HL-60/S4 treated with phorbol 12-myristate 13-acetate at 8.2 ng/mL for 4 days and 3 days (cell line): Measurements from ENCODE around the gene MNX1.

ENCODE experiments used
- in situ Hi-C: fragments of 300-500 bp; cut with MboI; formaldehyde crosslinking; loops from 2 replicates; pipeline ENCODE4 v1.15.0; 2022; ENCODE audit warnings: low sequenced_read_pairs

The MNX1 gene

DNA sequence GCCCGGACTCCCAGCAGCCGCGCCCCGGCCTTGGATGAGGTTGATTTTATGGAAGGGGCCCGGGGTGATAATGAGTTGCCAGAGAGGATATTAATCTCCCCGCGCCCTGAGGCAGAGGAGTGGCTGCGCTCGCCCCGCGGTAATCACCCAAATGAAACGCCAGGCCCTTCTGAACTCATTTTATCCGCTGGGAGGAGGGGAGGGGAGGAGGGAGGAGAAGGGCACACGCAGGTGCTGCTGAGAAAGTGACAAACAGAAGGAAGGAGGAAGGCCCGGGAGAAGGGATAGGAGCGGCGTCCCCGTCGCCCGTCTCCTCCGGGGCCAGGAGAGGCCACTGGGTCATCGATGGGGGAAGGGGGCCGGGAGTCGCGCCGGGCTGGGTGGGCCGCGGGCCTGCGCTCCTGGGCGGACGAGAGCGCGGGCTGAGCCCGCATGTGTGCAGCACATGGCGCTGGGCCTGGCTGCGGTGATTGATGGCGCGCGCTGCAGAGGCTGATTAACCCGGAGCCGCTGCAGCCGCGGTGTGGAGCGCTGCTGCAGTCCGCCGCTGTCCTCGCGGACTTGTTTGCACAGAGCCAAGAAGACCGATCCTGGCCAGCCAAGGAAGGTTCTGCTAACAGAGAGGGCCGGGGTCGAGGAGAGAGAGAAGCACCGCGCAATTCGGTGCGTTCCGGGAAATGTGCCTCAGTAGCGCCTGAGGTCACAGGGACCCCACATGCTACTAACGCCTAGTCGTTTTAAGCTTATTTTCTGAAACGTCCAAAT lies 6.5 kb downstream of the MNX1 start:
- in situ Hi-C loops, result no loop called here

DNA sequence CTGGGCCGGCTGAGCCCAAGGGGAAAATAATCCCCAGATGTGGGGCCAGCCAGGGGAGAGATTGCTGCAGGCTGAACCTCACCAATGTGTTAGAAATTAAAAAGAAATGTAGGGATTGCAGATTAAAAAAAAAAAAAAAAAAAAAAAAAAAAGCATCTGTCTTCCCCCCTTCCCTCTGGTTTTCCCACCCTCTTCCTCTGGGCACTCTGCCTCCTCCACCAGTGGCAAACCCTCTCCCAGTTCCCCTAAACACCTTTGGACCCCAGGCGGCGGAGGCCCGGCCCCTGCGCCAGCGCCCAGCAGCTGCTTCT lies 7.1 kb downstream of the MNX1 start:
- in situ Hi-C loops, result no loop called here

DNA sequence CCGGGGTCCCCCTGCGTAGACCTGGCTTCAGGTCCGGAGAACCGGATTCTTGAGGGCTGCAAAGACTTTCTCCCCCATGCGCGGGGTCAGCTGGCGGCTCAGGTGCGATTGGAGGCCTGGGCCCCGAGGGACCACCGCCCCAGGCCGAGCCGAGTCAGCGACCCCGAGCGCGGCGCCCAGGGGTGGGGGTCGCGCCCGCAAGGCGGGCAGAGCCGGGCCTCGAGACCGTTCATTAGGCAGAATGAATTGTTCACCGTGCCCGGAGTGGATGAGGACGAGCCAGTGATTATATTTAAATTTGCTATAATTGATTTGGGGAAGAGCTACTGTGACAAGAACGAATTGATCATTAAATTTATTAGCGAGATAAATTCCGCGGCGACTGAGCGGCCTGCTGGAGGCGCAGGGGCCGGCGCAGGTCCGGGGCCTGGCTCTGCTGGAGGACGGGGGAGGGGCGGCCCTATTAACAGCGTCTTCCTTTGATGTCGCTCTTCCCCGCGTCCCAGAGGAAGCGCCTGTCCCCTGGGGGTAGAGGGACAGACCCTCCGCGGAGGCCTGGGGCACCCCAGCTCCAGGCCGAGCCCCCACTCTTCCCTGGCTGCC lies 7.5 kb downstream of the MNX1 start:
- in situ Hi-C loops, result no loop called here

DNA sequence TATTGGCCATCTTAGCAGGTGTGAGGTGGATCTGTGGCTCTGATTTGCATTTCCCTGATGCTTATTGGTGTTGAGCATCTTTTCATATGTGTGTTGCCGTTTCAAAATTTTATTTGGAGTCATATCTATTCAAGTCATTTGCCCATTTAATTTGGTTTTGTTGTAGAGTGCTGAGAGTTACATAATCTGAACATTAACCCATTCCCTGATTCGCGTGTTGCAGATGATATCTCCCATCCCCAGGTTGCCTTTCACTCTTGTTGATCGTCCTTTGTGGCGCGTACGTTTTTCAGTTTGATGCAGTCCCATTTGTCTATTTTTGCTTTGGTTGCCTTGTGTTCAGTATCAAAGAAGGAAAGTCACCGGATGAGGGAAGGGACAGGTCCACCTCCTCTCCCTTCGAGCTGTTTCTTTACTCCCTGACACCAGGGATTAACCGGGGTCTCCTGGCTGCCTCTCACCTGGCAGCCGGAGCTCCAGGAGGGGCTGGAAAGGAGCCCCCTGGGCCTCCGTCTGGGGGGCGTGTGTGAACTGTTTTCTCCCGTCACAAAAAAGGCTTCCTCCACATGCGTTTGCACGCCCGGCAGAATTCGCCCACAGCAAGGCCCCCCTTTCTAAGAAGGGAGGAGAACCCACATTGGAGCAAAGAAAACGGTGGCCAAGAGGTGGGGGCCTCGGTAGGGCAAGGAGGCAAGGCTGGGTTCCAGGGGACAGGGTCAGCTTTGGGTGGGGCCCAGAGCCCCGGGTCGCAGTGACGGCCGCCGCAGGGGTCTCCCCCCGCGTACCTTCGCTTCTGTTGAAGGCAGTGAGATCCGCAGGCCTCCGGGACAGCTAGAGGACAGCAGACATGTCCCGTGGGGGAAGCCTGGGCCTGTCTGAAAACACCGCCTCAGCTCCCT lies 8.3 kb downstream of the MNX1 start:
- in situ Hi-C loops, result no loop called here

DNA sequence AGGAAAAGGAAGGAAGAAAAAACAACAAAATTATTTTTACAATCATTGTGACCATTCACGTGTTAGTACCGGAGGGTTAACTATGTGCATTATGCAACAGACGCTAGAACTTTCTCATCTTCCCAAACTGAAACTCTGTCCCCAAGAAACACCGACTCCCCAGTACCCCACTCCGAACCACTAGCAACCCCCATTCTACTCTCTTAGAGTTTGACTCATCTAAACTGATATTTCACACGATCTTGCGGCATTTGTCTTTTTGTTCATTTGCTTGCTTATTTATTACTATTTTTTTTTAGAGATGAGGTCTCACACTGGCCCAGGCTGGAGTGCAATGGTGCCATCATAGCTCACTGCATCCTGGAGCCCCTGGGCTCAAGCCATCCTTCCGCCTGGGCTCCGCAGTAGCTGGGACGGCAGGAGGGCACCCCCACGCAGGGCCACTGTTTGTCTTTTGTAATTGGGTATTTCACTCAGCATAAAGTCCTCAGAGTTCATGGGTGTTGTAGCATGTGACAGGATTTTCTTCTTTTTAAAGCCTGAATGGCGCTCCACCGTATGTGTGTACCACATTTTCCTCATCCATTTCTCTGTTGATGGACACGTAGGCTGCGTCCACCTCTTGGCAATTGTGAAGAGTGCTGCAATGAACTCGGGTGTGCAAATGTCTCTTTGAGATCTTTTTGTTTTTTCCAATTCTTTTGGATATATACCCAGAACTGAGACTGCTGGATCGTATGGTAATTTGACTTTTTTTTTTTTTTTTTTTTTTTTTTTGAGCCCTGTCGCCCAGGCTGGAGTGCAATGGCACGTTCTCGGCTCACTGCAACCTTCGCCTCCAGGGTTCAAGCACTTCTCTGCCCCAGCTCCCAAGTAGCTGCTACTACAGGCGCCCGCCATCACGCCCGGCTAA lies 9.5 kb downstream of the MNX1 start:
- in situ Hi-C loops, result no loop called here

DNA sequence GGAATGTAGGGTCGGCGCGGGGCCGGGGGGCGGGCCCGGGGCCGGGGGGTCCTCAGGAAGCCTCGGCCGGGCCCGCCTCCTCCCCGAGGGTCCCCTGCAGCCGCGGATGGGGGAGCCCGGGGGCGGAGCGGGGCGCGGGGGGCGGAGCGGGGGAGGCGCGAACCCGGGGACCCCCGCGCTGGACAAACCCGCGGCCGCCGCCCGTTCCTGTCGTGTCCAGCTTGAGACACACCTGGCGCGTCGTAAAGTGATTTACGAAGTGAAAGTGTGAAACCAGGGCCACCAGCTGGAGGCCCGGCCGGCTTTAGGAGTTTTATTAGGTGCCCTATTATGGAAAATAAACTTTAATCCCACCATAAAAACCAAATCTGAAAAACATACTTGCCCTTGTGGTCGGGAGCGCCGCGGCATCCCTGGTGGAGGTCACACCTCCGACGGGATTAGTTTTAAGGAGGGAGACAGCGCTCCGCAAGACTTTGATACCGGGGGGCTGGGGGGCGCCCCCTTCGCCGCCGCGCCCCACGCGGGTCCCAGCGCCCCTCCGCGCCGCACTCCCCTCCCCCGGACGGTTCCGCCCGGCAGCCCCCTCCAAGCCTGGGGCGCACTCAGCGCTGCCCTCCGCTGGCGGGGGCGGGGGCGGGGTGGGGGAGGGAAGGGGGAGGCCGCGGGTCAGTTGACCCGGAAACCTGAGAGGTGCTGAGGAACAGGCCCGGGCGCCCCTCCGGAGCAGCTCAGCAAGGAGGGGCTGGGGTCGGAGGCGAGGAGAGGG lies 10.3 kb downstream of the MNX1 start:
- in situ Hi-C loops, result no loop called here

DNA sequence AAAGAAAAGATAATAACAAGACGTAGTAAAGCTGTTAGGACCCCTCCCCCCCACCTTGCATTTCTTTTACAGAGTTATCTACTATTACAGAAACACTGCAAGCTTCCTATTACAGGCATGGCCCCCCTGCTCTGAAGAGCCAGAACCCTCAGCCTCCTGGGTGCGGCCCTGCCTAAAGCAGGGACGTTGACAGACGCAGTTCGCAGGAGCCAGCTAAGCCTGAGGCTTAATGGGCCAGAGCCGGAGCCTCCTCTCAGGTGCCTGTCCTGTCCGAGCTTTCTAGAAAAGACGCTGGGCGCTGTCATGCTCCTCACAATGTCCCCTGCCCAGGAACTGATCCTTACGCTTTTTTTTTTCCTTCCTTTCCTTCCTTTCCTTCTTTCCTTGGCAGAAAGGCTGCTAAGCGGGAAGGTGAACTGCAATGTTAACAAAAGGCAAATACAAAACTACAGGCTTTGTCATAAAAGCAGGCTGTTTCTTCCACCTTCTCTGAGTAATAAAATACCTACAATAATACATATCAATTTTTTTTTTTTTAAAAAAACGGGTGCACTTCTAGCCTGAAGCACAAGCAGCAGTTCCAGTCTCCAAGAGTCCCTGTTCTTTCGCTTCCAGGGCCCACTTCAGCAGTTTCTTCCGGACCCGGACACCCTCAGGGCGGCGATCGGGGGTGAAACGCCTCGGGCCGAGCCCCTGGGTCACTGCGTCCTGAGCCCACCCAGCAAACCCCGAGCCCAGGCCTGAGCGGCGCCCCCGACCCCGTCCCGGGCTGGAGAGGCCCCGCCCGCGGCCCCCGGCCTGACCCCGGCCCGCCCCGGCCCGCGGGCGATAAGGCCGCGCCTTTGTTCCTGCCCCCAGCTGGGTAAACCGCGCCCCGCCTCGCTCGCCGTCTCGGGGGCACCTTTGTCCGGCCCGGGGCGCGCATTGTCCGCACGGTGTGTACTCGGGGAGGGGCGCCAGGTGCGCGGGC lies 11.2 kb downstream of the MNX1 start:
- in situ Hi-C loops, result no loop called here

DNA sequence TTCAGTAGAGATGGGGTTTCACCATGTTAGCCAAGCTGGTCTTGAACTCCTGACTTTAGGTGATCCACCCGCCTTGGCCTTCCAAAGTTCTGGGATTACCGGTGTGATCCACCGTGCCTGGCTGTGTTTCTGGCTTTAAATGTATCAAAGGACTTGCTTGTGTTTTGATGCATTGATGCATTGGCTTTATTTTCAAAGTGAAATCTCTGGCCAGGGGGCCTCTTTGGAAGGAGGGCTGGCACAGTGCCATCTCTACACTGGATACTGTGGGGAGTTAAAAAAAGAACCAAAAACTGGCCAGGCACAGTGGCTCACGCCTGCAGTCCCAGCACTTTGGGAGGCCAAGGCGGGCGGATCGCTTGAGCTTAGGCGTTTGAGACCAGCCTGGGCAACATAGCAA lies 16.0 kb downstream of the MNX1 start:
- in situ Hi-C loops, result no loop called here

DNA sequence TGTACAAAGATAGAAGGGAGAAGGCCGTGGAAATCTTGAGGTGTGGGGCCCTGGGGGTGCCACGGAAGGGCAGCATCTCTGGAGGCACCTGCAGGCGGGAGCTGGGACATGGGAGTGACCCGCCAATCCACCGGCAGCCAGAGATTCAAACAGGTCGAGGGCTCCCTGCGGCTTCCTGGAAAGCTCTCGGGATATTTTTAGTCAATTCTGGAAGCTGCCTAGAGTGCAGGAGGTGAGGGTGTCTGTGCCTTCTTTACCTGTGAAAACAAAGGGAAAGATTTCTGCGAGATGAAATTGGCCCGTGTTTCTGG lies 16.6 kb downstream of the MNX1 start:
- in situ Hi-C loops, result no loop called here

DNA sequence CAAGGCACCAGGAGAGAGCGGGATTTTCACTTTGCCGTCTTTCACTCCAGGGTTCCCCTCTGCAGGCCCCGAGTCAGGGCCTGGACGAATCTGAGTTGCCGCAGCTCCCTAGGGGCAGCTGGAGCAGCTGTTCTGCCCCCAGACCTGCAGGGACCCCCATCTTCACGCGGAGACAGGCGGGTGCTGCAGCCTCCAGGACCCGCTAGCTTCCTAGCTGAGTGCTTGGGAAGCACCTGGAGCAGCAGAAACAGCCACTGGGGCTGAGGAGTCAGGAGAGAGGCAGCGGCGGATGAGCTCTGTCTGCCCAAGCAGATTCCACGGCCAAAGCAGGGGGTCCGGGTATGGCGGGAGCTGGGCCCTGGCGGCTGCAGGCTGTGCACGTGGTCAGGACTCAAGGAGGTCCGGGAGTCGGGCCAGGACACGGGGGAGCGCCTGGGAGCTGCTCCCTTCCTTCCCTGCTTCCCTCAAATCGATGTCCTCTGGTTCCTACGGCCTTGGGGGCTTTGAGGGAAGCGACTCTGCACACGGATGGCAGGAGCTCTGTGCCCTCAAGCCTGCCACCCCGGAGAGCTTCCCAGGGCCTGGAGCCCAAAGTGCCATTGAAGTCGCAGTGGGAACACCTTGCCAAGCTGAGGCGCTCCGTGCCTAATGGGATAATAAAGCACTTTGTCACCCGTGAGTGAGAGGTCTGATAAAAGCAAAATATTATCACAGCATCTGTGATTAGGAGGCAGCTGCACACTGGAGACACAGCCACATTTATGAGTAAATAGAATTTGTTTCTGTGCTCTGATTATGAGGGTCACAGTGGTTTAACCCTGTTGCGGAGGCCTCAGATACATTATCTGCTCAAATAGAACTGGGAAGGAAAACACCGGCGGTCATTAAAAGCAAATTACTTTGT lies 17.2 kb downstream of the MNX1 start:
- in situ Hi-C loops, result no loop called here

DNA sequence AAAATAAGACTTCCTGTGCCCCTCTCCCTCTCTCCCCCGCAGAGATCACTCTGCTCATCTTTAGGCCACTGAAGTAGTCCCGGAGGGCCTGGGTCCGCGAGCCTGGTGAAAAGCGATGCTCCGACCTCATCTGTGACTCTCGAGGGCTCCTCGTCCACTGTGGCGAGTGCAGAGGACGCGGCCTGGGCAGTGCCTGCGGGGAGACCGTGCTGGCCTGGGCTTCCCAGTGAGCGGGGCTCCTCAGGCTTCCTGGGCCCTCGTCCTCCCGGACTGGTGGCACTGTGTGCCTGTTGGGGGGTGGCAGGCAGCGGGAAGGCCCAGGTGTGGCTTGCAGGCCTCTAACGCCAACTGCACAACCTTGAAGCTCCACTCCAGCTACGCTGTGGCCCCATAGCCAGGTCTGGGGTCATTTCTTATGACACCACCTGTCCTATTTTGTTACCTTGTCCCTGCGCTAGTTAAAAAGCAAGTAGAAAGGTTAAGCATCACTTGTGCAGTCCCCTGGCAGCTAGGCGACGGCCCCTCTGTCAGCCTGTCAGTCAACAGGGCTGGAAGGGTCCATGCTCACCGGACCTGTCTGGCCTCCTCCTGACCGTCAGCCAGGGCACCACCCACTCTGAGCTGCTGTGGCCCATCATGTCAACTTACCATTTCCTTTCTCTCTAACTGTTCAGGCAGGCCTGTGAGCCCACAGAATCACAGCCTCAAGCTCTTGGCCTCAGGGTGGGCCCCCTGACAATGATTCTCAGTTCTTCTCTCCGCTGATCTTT lies 20.5 kb downstream of the MNX1 start:
- in situ Hi-C loops, result no loop called here

DNA sequence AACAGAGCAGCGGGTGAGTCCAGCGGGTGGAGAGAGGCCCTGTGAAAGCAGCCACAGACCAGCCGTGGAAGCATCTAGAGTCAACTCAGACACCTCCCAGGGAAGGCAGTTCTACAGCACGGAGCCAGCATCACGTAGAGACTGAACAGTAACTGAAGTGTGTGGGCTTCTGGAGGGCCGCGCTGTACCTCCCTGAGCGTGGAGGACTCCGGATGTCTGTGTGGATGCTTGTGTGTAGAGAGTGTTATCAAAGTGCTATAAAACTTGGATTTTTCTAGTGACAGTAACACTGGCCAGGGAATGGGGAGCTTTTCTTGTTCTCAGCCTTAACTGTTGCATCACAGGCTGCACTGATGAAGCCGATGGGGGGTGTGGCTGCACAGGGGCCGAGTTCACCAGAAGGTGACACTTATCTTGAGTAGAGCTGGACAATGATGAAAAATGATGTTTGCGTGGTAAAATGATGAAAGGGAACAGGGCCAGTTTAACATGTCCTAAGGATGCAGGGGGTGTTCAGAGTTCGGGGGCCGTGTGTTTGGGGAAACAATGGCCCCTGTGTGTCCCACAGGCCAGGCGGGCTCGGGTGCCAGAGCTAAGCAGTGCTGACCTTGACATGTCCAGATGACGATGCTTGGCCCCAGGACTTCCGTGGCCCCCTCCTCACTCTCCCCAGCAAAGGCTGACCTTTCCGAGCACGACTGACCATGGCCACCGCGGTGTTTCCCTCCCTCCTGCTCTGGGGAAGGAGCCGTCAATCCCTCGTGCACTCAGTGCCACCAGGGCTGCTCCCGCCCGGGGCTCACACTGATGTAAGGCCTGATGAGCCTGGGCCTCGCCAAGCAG lies 21.9 kb downstream of the MNX1 start:
- in situ Hi-C loops, result no loop called here

DNA sequence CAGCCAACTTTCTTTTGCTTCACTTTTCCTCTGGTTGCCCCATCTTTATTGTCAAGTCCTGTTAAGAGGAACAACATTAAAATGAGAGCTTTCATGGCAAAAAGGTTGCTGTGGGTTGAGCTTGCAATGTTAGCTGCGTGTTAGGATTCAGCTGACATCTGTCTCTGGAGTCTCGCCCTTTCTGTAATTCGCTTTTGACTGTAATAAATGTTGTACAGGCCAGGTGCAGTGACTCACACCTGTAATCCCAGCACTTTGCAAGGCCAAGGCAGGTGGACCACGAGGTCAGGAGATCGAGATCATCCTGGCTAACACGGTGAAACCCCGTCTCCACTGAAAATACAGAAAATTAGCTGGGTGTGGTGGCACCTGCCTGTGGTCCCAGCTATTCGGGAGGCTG lies 24.1 kb downstream of the MNX1 start:
- in situ Hi-C loops, result no loop called here

DNA sequence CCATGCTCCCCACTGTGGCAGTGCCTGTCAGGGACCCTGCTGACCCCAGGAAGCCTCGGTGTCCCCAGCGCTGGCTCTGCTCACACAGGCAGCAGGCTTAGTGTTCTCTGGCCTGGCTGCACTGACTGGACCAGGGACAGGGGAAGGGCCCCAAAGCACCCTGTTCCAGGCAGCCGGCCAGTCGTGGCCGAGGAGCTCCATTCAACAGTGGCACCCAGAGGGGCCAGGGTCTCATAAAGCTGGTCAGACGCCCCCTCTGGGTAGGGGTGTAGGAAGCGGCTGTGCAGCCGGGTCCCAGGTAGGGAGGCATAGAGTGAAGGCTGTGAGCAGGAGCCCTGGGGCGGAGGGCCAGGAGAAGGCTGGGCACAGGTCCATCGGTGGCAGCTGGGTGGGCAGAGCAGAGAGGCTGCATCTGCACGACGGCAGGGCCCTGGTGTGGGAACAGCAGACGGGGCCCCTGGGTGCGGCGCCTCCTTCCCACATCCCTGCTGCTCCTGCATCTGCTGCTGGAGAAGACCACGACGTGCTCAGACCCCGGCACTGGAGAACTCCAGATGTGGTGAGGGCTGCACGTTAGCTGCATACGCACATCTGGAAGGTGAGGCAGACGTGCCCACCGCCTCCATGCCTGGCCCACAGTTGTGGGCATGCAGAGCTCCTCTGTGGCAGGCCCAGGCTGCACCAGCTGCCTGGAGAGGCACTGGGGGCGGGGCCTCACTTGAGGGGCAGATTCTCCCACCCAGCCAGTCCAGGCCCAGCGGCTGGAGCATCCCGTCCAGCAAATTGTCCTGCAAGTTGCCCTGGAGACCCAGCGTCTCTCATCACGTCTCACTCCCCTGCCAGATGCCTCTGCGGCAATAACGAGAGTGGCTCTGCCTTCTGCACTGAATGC lies 25.1 kb downstream of the MNX1 start:
- in situ Hi-C loops, result no loop called here

DNA sequence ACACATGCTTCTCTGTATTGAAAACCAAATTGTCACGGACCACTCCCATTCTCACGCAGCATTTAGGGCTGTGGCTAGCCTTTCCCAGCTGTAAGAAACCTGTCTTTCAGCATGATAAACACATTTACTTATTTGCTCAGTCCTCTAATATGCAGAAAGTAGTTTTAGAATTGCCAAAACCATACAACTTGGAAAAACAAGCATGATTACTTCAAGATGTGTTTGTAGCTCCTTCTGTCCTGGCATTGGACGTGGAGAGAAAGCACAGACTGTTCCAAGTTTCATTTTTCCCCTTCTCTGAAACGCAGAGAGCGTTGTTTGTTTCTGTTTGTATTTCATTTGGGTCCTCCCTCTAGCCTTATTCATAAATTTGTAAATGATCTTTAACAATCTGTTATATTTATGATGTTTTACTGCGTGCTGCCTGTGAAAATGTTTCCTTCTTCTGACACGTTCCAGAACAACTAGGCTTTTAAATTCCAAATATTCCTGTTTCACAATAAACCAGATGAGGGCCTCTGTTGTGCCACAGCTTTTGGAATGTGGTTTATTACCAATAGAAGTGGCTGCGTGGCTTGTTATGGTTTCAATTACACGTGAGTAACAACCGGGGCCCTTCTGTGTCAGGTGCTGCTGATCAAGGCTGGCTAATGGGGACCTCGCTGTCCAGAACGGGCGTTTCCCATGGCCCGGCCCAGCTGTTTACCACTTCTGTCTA lies 26.1 kb downstream of the MNX1 start:
- in situ Hi-C loops, result no loop called here
